Stimulated activated CD4-positive, alpha-beta T cell treated with anti-CD3 and anti-CD28 coated beads, TNF-alpha, amount 100 ng/mL, for 24 hours (primary cell): ENCODE measurements around the gene GPR108.
A peak's percentile ranks its signal among the peaks of the same experiment; 100 is the strongest.

ENCODE experiments used
- DNase-seq, 3 experiments: peaks; one replicate each; pipeline ENCODE4 v3.0.0-alpha.2; 2020; ENCODE audit warnings: low read depth in 3 of 3

GPR108 gene

GRCh38 chr19:6737873-6738786 lies 750 bp upstream of the GPR108 start:
- DNase-seq, result peak; percentile 51 to 78 (median 57)

- DNase-seq, result no peak
Measured at GRCh38 chr19:6736917-6737283, 480 bp downstream of the GPR108 start.

GRCh38 chr19:6736169-6736916 lies 1.0 kb downstream of the GPR108 start:
- DNase-seq, result peak; percentile 28 to 69 (median 47)

- DNase-seq, result no peak
Measured at GRCh38 chr19:6735181-6735911, 2.0 kb downstream of the GPR108 start.

GRCh38 chr19:6734096-6734696 lies 3.2 kb downstream of the GPR108 start:
- no peak for DNase-seq

- no peak for DNase-seq
Measured at GRCh38 chr19:6733338-6734095, 3.9 kb downstream of the GPR108 start.

GRCh38 chr19:6732803-6733337 lies 4.5 kb downstream of the GPR108 start:
- no peak for DNase-seq

- no peak for DNase-seq
Measured at GRCh38 chr19:6731822-6732221, 5.6 kb downstream of the GPR108 start.

GRCh38 chr19:6730941-6731670 lies 6.3 kb downstream of the GPR108 start:
- no peak for DNase-seq

- peak in 1 of 3 experiments; percentile 60 for DNase-seq
Measured at GRCh38 chr19:6730153-6730804, 7.1 kb downstream of the GPR108 start.

- no peak for DNase-seq
Measured at GRCh38 chr19:6729573-6730152, 7.7 kb downstream of the GPR108 start.

GRCh38 chr19:6728346-6728745 lies 9.0 kb downstream of the GPR108 start:
- no peak for DNase-seq

- no peak for DNase-seq
Measured at GRCh38 chr19:6725513-6726231, 11.7 kb downstream of the GPR108 start.

GRCh38 chr19:6724631-6725492 lies 12.5 kb downstream of the GPR108 start:
- no peak for DNase-seq

- no peak for DNase-seq
Measured at GRCh38 chr19:6723738-6724137, 13.6 kb downstream of the GPR108 start.

- no peak for DNase-seq
Measured at GRCh38 chr19:6723108-6723618, 14.2 kb downstream of the GPR108 start.

- no peak for DNase-seq
Measured at GRCh38 chr19:6721773-6722172, 15.6 kb downstream of the GPR108 start.
